ENCODE results near the gene DUSP15.
A peak's percentile ranks its signal among the peaks of the same experiment; 100 is the strongest.

Gene DUSP15

GRCh38 chr20:31824125-31824485 is 46.2 kb downstream of the DUSP15 start:
- no peak for TF ChIP-seq MYC (IDR thresholded peaks at IDR 0.05; ENCODE audit: low read depth, low read length)
- no peak for TF ChIP-seq MAX (IDR thresholded peaks at IDR 0.05; ENCODE audit: low read depth, low read length)
- no peak for TF ChIP-seq POLR2A (IDR thresholded peaks at IDR 0.05; ENCODE audit: extremely low read depth, insufficient read length)
- no peak for TF ChIP-seq CTCF (IDR thresholded peaks at IDR 0.05; ENCODE audit: low read depth, low read length)
- H3K4me3 ChIP-seq (ENCODE audit: low read depth, low read length), result no peak overlapping the region
- DNase-seq (ENCODE audit: low read depth), result no peak

GRCh38 chr20:31823360-31824124 is 46.8 kb downstream of the DUSP15 start:
- peak; percentile 37 for DNase-seq (ENCODE audit: low read depth)
- TF ChIP-seq MYC (IDR thresholded peaks at IDR 0.05; ENCODE audit: low read depth, low read length), result no peak
- TF ChIP-seq MAX (IDR thresholded peaks at IDR 0.05; ENCODE audit: low read depth, low read length), result peak; percentile 51; the same call in 1 of the 2 replicates
- no peak overlapping the region for H3K4me3 ChIP-seq (ENCODE audit: low read depth, low read length)

- DNase-seq (ENCODE audit: low read depth), result peak; percentile 76
- no peak for TF ChIP-seq MYC (IDR thresholded peaks at IDR 0.05; ENCODE audit: low read depth, low read length)
- TF ChIP-seq CTCF (IDR thresholded peaks at IDR 0.05; ENCODE audit: low read depth, low read length), result peak; percentile 88
- 0 out of 2 replicates have a peak, but pooled peaks have one; percentile 38 for TF ChIP-seq MAX (IDR thresholded peaks at IDR 0.05; ENCODE audit: low read depth, low read length)
- no peak overlapping the region for H3K4me3 ChIP-seq (ENCODE audit: low read depth, low read length)
Measured at GRCh38 chr20:31822421-31823330, 47.7 kb downstream of the DUSP15 start.

GRCh38 chr20:31821427-31821826 is 48.9 kb downstream of the DUSP15 start:
- no peak for DNase-seq (ENCODE audit: low read depth)
- H3K4me3 ChIP-seq (ENCODE audit: low read depth, low read length), result no peak overlapping the region
- TF ChIP-seq MYC (IDR thresholded peaks at IDR 0.05; ENCODE audit: low read depth, low read length) (no peak), POLR2A (IDR thresholded peaks at IDR 0.05; ENCODE audit: extremely low read depth, insufficient read length) (no peak), MAX (IDR thresholded peaks at IDR 0.05; ENCODE audit: low read depth, low read length) (no peak), CTCF (IDR thresholded peaks at IDR 0.05; ENCODE audit: low read depth, low read length) (no peak)

GRCh38 chr20:31820228-31820627 is 50.1 kb downstream of the DUSP15 start:
- no peak for DNase-seq (ENCODE audit: low read depth)
- TF ChIP-seq MAX (IDR thresholded peaks at IDR 0.05; ENCODE audit: low read depth, low read length) (no peak), MYC (IDR thresholded peaks at IDR 0.05; ENCODE audit: low read depth, low read length) (no peak), CTCF (IDR thresholded peaks at IDR 0.05; ENCODE audit: low read depth, low read length) (no peak), POLR2A (IDR thresholded peaks at IDR 0.05; ENCODE audit: extremely low read depth, insufficient read length) (no peak)
- no peak overlapping the region for H3K4me3 ChIP-seq (ENCODE audit: low read depth, low read length)

All from NB4 (cell line).